ENCODE measurements around the gene DNAAF3.
A peak's percentile ranks its signal among the peaks of the same experiment; 100 is the strongest.

The DNAAF3 gene

GRCh38 chr19:55152017-55152416, 14.4 kb downstream of the DNAAF3 start:
- DNase-seq = no peak

DNA sequence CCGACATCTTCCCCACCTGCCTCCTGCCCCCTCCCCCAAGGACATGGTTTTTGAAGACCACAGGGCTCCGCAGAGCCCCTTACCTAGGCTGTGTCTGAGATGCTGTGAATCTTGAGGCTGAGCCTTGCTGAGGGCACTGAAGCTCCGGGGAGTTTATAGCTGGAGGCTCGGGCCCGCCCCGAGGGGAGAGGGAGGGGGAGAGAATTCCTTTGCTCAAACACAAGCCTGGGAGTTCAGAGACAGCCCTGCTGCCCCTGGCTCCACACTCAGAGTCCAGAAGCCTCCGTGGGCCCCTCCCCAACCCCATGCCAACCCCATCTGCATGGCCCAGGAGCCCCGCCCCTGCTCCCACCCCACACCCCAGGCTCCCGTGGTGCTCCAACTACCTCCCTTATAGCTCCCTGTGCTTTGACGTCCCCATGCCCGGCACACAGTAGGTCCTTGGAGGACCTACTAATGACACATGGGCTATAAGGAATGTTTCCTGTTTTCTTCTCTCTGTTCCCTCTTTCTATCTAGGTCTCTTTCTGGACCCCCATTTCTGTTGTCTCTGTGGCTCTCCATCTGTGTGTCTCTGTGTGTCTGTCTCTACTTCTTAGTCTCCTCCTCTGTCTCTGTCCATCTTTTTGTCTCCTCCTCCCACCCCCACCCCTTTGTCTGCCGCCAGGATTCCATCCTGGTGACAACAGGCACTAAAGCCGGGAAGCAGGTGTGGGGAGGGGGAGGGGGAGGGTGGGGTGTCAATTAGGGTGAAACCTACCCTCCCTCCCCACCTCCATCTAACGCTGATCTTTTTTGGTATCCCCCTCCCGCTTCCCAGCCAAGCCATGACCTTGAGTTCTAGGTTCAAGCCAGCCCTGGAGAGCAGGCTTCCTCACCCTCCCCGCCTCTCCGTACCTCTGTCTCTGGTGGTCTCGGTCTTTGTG, 17.1 kb downstream of the DNAAF3 start, which contains the start of gene TNNT1:
Gene TNNT1, minus strand, starts transcription at position 129 of the 926 bp plus-strand sequence. CDS start 2,049 bp downstream, outside the sequence.
- peak; percentile 69 for DNase-seq

- peak; percentile 76 for DNase-seq
Measured at GRCh38 chr19:55147545-55148251, 18.7 kb downstream of the DNAAF3 start.

DNA sequence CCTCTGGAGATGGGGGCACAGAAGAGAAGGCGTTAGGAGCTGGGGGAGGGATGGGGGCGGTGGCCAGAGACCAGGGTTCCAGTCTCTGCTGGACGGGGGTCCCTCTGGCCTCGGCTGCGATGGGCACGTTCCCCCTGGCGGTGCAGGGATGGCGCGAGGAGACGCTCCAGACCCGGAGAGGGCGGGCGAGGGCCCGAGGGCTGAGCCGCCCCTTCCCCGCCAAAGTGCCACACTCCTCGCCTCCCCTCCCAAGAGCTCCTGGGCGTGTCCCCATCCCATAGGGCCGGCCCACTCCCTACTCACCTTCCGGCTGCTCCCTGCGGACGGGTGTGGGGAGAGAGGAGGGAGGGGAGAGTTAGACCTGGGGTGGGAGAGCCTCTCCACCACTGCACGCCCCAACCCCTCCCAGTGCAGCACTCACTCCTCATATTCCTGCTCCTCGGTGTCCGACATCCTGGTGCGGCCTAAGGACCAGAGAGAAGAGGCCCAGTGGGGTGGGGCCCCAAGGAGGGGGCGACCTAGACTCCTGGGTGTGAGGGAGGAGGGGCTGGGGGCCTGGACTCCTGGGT, 19.6 kb downstream of the DNAAF3 start:
- DNase-seq = no peak

DNA sequence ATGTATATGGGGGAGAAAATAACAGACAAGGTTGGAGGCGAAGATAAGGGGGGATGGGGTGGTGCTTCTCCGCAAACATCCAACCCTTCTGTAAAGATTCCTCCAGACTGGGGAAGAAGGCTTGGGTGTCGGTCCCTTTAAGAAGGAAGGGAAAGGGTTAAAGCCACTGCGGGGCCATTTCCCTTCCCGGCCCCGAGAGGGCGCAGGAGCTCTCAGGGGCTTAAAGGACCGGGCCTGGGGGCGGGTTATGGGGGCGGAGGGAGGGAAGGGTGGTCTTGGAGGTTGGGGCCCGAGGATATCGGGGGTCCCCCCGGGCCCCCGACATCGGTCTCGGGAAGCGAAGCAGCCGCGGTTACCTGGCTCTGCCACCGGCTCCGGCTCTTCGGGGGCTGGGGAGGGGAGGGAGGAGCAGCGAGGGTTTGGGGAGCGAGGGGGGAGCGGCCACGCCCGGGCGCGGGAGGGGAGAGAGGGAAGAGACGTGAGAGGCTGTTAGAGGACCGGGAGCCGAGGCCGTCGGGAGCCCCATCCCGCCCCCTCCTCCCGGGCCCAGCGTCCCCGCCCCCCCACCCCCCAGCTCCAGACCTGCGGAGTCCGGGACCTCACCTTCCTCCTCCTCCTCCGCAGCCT, 20.2 kb downstream of the DNAAF3 start:
- no peak for DNase-seq

GRCh38 chr19:55145232-55145631, 21.2 kb downstream of the DNAAF3 start:
- no peak for DNase-seq

DNA sequence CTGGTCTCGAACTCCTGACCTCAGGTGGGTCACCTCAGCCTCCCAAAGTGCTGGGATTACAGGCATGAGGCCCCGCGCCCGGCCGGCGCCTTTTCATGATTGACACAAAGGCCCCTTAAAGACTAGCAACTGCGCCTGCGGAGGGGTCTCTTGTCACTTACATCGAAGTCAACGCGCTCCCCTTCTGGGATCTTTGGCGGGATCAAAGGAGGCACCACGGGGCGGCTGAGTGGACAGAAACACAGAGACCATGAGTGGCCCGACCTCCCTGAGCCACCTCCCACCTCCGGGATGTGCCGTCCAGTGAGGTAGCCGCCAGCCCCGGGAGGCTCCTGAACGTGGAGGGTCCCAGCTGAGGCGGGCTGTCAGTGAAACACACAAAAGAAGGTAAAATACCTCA, 24.7 kb downstream of the DNAAF3 start:
- DNase-seq = peak; percentile 21

DNA sequence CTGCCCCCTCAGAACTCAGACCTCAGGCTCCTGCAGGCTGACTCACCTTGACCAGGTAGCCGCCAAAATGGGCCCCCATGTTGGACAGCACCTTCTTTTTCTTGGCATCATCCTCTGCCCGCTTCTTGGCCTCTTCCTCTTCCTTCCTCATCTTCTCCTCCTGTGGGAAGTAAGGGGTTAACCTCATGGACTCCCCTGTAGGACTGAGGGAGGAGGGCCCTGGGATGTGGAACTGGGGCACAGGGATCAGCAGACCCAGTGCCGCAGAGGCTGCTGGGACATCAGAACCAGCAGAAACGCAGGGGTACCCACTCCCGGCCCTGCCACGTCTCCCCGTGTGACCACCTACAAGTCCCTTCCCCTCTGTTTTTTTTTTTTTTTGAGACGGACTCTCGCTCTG, 28.5 kb downstream of the DNAAF3 start:
- no peak for DNase-seq

DNA sequence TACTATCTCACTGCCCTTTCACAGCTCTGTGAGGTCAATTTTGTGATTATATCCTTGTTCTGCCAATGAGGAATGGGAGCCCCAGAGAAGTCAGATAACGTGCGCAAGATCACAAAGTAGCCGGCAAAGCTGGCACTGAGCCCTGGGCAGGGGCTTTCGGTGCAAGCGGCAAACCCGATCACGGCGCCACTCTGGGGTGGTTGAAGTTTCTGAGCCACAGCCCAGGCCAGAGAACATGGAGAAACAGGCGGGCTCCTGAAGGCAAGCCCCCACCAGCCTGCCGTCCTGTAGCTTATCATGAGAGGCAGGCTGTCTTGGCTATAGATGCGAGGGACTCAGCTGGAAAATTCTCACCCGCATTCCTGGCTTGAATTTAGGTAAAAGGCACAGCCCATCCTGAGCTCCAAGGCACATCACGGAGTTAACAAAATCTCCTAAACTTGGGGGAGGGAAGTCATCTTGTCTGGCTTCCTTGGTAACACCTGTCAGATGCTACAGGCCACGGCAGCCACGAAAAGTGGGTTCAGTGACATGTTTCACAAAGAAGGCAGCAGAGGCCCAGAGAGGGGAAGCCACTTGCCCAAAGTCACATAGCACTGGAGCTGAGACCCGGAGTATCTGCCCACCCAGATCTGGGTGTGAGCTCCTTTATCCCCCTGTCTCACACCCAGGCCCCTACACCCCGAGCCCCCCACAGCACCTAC, 29.9 kb downstream of the DNAAF3 start:
- no peak for DNase-seq

DNA sequence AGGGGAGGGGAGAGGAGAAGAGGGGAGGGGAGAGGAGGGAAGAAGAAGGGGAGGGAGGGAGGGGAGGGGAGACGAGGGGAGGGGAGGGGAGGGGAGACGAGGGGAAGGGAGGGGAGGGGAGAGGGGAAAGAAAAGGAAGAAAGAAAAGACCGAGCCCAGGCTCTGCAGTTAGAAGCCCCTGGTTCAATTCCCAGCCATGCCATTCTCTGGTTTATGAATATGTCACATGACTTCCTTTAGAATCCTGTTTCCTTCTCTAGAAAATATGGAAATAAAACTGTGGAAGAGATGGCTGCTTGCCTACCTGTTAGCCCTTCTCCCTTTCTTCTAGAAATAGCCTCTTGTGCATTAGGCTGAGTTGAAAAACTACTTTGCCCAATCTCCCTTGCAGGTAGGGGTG, 31.7 kb downstream of the DNAAF3 start:
- no peak for DNase-seq

- no peak for DNase-seq
Measured at GRCh38 chr19:55133639-55134444, 32.6 kb downstream of the DNAAF3 start.

GRCh38 chr19:55132453-55133129, 33.8 kb downstream of the DNAAF3 start:
- no peak for DNase-seq

GRCh38 chr19:55131421-55131820, 35.0 kb downstream of the DNAAF3 start:
- DNase-seq = no peak

GRCh38 chr19:55119053-55119452, 47.4 kb downstream of the DNAAF3 start:
- no peak for DNase-seq

DNA sequence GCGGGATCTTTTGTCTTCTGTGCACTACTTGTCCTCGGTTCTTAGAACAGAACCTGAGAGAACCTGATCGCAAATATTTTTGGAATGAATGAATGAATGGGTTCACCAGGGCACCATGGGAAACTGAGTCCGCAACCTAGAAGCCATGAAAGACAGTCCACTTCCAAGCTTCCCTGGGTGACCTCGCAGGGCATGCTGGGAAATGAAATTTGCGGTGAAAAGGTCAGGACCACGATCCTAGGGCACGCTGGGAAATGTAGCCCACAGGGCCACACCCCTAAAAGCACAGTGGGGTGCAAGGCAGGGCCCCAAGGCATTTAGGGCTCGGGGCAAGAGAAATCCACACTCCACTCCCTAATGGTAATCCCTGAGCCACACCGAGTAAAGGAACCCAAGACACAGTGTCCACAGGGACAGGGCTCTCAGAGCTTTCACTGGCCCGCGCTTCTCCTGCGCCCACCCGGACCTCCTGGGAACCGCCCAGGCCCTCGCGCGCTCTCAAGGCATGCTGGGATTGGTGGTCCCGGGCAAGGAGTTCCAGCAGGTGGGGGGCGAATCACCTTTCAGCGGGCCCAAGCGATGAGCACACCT, 47.9 kb downstream of the DNAAF3 start:
- peak; percentile 54 for DNase-seq

GRCh38 chr19:55117663-55118391, 48.6 kb downstream of the DNAAF3 start:
- peak; percentile 99 for DNase-seq

GRCh38 chr19:55116859-55117662, 49.4 kb downstream of the DNAAF3 start, which contains the start of gene PPP1R12C:
Gene PPP1R12C, minus strand, starts transcription at chr19:55117637. Its CDS starts 94 bp downstream, at chr19:55117543.
- peak; percentile 52 for DNase-seq

GRCh38 chr19:55116232-55116858, 50.1 kb downstream of the DNAAF3 start:
- peak; percentile 76 for DNase-seq
